CD14-positive monocyte (primary cell): ENCODE data around the gene MGAT5. TPM values are rescaled to one million over a fixed set of nuclear protein-coding genes. Genes with fewer than 3 reads are reported as not detected.

Experiments used
- DNase-seq, 3 donors: peaks; one replicate each; pipeline ENCODE4 v3.0.0-alpha.2; 2011 to 2022
- H2AFZ ChIP-seq: 2 replicates; pipeline ENCODE4 v1.6.0; 2012; ENCODE audit warnings: mild to moderate bottlenecking, low read depth, low read length, inconsistent platforms; ENCODE audit not compliant: insufficient read depth, poor library complexity, severe bottlenecking
- H3K27ac ChIP-seq, 2 donors: 1 replicate in 1 of 2; 2 replicates in 1 of 2; pipeline ENCODE4 v1.5.1; 2012 to 2013; ENCODE audit warnings: low read length in 2 of 2, control low read depth in 1 of 2, inconsistent platforms in 1 of 2, low read depth in 1 of 2, mild to moderate bottlenecking in 1 of 2
- H3K27me3 ChIP-seq, 2 donors: one replicate each; pipeline versions ENCODE4 v1.6.0 to v1.6.1; 2011 to 2013; ENCODE audit warnings: low read length in 2 of 2; ENCODE audit not compliant: control insufficient read depth in 2 of 2, insufficient read depth in 2 of 2
- H3K36me3 ChIP-seq, 2 donors: replicated peaks in 1 of 2; 1 replicate in 1 of 2; 2 replicates in 1 of 2; pipeline versions ENCODE4 v1.5.1 to v1.6.1; 2012 to 2013; ENCODE audit warnings: low read length in 2 of 2, control low read depth in 1 of 2, inconsistent platforms in 1 of 2, mild to moderate bottlenecking in 1 of 2; ENCODE audit not compliant: insufficient read depth in 2 of 2, control insufficient read depth in 1 of 2
- H3K4me1 ChIP-seq, 2 donors: 1 replicate in 1 of 2; 2 replicates in 1 of 2; pipeline versions ENCODE4 v1.5.1 to v1.6.1; 2012 to 2013; ENCODE audit warnings: low read length in 2 of 2, control low read depth in 1 of 2, inconsistent platforms in 1 of 2, mild to moderate bottlenecking in 1 of 2, moderate library complexity in 1 of 2; ENCODE audit not compliant: insufficient read depth in 2 of 2, control insufficient read depth in 1 of 2
- H3K4me2 ChIP-seq: replicated peaks from 2 replicates; pipeline ENCODE3; 2012; ENCODE audit warnings: low read length, moderate library complexity, mild to moderate bottlenecking; ENCODE audit not compliant: poor library complexity, severe bottlenecking; ENCODE audit errors: extremely low read depth
- H3K4me3 ChIP-seq, 3 experiments: fragments of 200-600 bp in 1 of 3; sonication (generic) in 1 of 3; replicated peaks in 1 of 3; 1 replicate in 2 of 3; 2 replicates in 1 of 3; pipeline ENCODE4 v1.5.1; 2011 to 2013; ENCODE audit warnings: low read length in 3 of 3, mild to moderate bottlenecking in 3 of 3, control low read depth in 2 of 3, low read depth in 2 of 3, inconsistent platforms in 1 of 3, moderate library complexity in 1 of 3
- H3K79me2 ChIP-seq: 2 replicates; pipeline ENCODE4 v1.6.0; 2012; ENCODE audit warnings: mild to moderate bottlenecking, control low read depth, inconsistent platforms, low read length, moderate library complexity; ENCODE audit not compliant: insufficient read depth
- H3K9ac ChIP-seq: 2 replicates; pipeline ENCODE4 v1.6.0; 2017; ENCODE audit warnings: low read length, mild to moderate bottlenecking; ENCODE audit not compliant: insufficient read depth, poor library complexity, severe bottlenecking
- H3K9me3 ChIP-seq, 2 donors: replicated peaks in 1 of 2; 1 replicate in 1 of 2; 2 replicates in 1 of 2; pipeline versions ENCODE4 v1.5.1 to v1.6.1; 2012 to 2013; ENCODE audit warnings: low read length in 2 of 2, control low read depth in 1 of 2; ENCODE audit not compliant: control insufficient read depth in 1 of 2, insufficient read depth in 1 of 2
- H4K20me1 ChIP-seq: 2 replicates; pipeline ENCODE4 v1.6.0; 2012; ENCODE audit warnings: mild to moderate bottlenecking, low read length, control low read depth, moderate library complexity; ENCODE audit not compliant: insufficient read depth
- H3K27ac Mint-ChIP-seq, 7 donors: one replicate each; pipeline ENCODE4 v1.8.0; 2020; ENCODE audit warnings: mild to moderate bottlenecking in 7 of 7, mixed read lengths in 7 of 7, moderate library complexity in 6 of 7, inconsistent platforms in 2 of 7
- H3K27me3 Mint-ChIP-seq, 3 donors: one replicate each; pipeline ENCODE4 v1.8.0; 2021 to 2022; ENCODE audit warnings: low read depth in 3 of 3, mild to moderate bottlenecking in 3 of 3, mixed read lengths in 3 of 3, moderate library complexity in 3 of 3, inconsistent platforms in 1 of 3
- H3K36me3 Mint-ChIP-seq, 2 donors: one replicate each; pipeline ENCODE4 v1.8.0; 2020; ENCODE audit warnings: mixed read lengths in 2 of 2, inconsistent platforms in 1 of 2, mild to moderate bottlenecking in 1 of 2
- H3K4me1 Mint-ChIP-seq: one replicate; pipeline ENCODE4 v1.8.0; 2020; ENCODE audit warnings: mild to moderate bottlenecking, mixed read lengths
- H3K4me3 Mint-ChIP-seq, 2 donors: one replicate each; pipeline ENCODE4 v1.8.0; 2020; ENCODE audit warnings: mild to moderate bottlenecking in 2 of 2, mixed read lengths in 2 of 2, moderate library complexity in 1 of 2
- H3K9me3 Mint-ChIP-seq, 7 donors: one replicate each; pipeline ENCODE4 v1.8.0; 2020 to 2022; ENCODE audit warnings: mixed read lengths in 7 of 7, mild to moderate bottlenecking in 6 of 7, moderate library complexity in 6 of 7, inconsistent platforms in 2 of 7
- CTCF ChIP-seq: fragments of 200-600 bp; IDR thresholded peaks from one replicate; pipeline ENCODE4 v1.8.0; 2022; ENCODE audit warnings: antibody characterized with exemption, mild to moderate bottlenecking
- WGBS: methylation state at CpG from one replicate; pipeline ENCODE4 v1.1.5; 2013; ENCODE audit warnings: missing lambda C conversion rate; ENCODE audit not compliant: insufficient coverage; 5-methylcytosine and 5-hydroxymethylcytosine counted together
- intact Hi-C, 2 donors: fragments of 100-400 bp; cut with micrococcal nuclease; formaldehyde crosslinking; loops; one replicate each; pipeline versions ENCODE4 v1.15.0 to v1.15.1; 2023
- polyA plus RNA-seq, 3 donors: library from polyadenylated mRNA; depleted of rRNA in 1 of 3; unstranded in 2 of 3; stranded (reverse) in 1 of 3; fragments of 300-500 nt in 2 of 3; fragments of >200 nt in 1 of 3; fragmentation: Illumina TruSeq in 2 of 3; gene quantifications; 1 replicate in 2 of 3; 2 replicates in 1 of 3; pipeline ENCODE4 v1.2.3, GENCODE V29; 2012 to 2021

MGAT5 gene
- polyA plus RNA-seq, 3 donors: 1.9 to 6.6 (median 2.4) TPM

GRCh38 chr2:134218414-134218813 lies 35.5 kb upstream of the MGAT5 start:
- intact Hi-C loops: no loop called here
- WGBS: 42% methylated on average over 3 of the region's 3 CpGs
- no peak overlapping the region for H3K4me3 ChIP-seq
- H4K20me1 ChIP-seq: peaks cover 35% of the 10 kb centered on the region
- peak in 1 of 3 donors; percentile 19 for DNase-seq
- no peaks in the 10 kb centered on the region for H3K27me3 ChIP-seq
- no peak overlapping the region for H2AFZ ChIP-seq
- H3K36me3 ChIP-seq: no peaks in the 10 kb centered on the region
- no peak overlapping the region for H3K4me3 Mint-ChIP-seq
- H3K9ac ChIP-seq: no peak overlapping the region
- H3K9me3 ChIP-seq: no peaks in the 10 kb centered on the region
- H3K36me3 Mint-ChIP-seq: peaks cover 2 to 3% of the 10 kb centered on the region in 2 donors
- peaks cover 0 to 1% (median 1%) of the 10 kb centered on the region in 3 donors for H3K27me3 Mint-ChIP-seq
- peaks cover 0 to 3% (median 0%) of the 10 kb centered on the region in 7 donors for H3K9me3 Mint-ChIP-seq
- H3K4me1 ChIP-seq: peaks cover 27 to 36% of the 10 kb centered on the region in 2 donors
- peak overlapping the region in 4 of 7 donors; percentile 14 to 72 (median 58) for H3K27ac Mint-ChIP-seq
- TF ChIP-seq CTCF: no peak
- no peak overlapping the region for H3K27ac ChIP-seq
- H3K4me1 Mint-ChIP-seq: peaks cover 45% of the 10 kb centered on the region
- H3K79me2 ChIP-seq: peaks cover 35% of the 10 kb centered on the region
- no peak overlapping the region for H3K4me2 ChIP-seq

- Mint-ChIP-seq H3K4me1 (peaks cover 45% of the 10 kb centered on the region), H3K36me3 (peaks cover 3% of the 10 kb centered on the region in 2 donors), H3K4me3 (peak overlapping the region in 1 of 2 donors; percentile 83), H3K27ac (peak overlapping the region in 6 of 7 donors; percentile 22 to 92 (median 72)), H3K27me3 (peaks cover 0 to 1% (median 1%) of the 10 kb centered on the region in 3 donors), H3K9me3 (peaks cover 0 to 3% (median 0%) of the 10 kb centered on the region in 7 donors)
- no peaks in the 10 kb centered on the region for H3K27me3 ChIP-seq
- H3K79me2 ChIP-seq: peaks cover 31% of the 10 kb centered on the region
- H2AFZ ChIP-seq: no peak overlapping the region
- H3K4me3 ChIP-seq: peak overlapping the region in 1 of 3 experiments; percentile 15
- DNase-seq: peak; percentile 50 to 86 (median 68)
- H3K4me1 ChIP-seq: peaks cover 27 to 36% of the 10 kb centered on the region in 2 donors
- H3K27ac ChIP-seq: peak overlapping the region in 1 of 2 donors; percentile 11
- no peaks in the 10 kb centered on the region for H3K36me3 ChIP-seq
- intact Hi-C loops: no loop called here
- H3K4me2 ChIP-seq: peak overlapping the region; percentile 29
- peaks cover 35% of the 10 kb centered on the region for H4K20me1 ChIP-seq
- no peak overlapping the region for H3K9ac ChIP-seq
- no peak for TF ChIP-seq CTCF
- no peaks in the 10 kb centered on the region for H3K9me3 ChIP-seq
- 1% methylated on average over 5 of the region's 9 CpGs for WGBS
Observed at GRCh38 chr2:134218930-134219658, 34.8 kb upstream of the MGAT5 start.
